Umbilical cord (tissue), 2 donors: ENCODE data around the gene SLC38A10. TPM values are rescaled to one million over a fixed set of nuclear protein-coding genes. Genes with fewer than 3 reads are reported as not detected.
"Not testable (repeated sequence)": the region's sequence is repeated elsewhere in the genome, so short reads cannot be mapped to it uniquely, and the experiment has no call there.

Experiments used
- DNase-seq: peaks from one replicate; pipeline ENCODE4 v3.0.0-alpha.2; 2015; ENCODE audit warnings: low spot score
- total RNA-seq: library from RNA; depleted of rRNA; stranded (reverse); fragments of >200 nt; gene quantifications from one replicate; pipeline ENCODE4 v1.2.3, GENCODE V29; 2014; ENCODE audit warnings: low replicate concordance; ENCODE audit not compliant: insufficient read depth

The SLC38A10 gene
- total RNA-seq, 1 donor from 2014 or later, result 48.6 TPM

DNA sequence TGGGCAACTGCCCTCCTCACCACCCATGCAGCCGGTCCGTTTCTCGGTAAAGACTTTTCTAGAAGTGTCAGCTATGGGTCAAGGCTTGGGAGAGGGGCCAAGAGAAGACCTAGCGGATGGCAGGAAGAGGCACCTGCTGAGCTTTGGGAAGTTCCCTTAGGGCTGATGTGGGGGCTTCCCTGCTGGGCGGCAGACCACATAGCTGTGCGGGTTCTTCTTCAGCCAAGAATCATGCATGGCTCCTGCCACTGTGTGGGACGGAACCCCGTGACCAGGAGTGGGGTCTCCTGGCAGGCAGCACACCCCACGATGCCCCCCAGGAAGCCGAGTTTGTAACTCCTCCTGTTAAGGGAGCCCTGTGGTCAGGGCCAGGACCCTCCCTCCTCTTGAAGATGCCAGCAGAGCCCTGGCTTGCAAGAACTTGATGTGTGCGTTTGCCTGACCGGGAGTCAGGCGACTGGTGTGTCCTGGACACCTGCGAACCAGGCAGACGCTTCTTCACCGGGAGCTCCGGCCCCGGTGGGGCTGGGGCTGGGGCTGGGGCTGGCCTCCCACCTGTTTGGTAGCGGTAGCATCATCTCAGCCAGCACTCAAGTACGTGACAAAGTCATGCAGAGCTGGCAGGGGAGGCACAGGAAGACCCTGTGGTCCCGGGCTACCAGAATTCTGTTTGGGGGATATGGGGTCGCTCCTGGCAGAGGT is 17.7 kb upstream of the SLC38A10 start:
- DNase-seq, result no peak

DNA sequence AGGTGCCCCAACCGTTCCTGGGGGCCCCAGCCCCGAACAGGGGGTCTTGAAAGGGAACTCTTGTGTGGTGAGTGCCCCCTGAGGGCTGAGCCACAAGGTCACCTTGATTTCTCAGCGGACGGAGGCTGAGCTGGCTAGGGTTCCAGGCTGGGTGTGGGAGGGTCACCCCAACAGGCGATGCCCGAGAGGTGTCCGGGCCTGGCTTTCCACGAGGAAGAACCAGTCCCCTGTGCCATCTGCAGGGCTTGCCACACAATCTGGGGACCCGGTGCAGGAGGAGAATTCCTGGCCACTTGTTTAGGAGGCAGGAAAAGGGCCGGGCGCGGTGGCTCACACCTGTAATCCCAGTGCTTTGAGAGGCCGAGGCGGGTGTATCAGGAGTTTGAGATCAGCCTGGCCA is 16.8 kb upstream of the SLC38A10 start:
- DNase-seq, result no peak

DNA sequence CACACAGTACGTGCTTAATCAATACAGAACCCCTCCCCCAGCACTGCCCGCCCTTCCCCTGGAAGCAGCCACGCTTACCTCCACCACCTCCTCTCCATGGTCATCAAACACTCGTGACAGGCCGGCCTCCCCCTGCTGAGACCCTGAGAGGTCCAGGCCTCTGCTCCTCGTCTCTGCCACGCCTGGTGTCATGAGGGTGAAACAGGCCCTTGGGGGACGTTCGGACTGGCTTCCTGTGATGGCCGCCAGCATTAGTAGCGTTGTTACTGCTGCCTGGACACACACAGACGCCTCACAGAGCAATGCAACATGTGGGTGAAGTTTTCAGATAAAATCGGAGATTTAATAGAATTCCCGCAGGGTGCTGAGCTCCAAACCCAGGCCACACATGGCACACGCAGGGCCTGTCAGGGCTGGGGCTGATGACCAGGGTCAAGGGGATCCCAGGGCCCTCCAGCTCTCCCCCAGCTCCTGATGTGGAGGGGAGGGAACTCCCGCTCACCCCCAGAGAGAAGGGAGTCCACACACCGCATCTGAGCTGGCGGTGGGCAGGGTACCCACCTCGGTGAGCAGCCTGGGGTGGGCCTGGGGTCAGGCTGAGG is 15.9 kb upstream of the SLC38A10 start:
- DNase-seq, result no peak

DNA sequence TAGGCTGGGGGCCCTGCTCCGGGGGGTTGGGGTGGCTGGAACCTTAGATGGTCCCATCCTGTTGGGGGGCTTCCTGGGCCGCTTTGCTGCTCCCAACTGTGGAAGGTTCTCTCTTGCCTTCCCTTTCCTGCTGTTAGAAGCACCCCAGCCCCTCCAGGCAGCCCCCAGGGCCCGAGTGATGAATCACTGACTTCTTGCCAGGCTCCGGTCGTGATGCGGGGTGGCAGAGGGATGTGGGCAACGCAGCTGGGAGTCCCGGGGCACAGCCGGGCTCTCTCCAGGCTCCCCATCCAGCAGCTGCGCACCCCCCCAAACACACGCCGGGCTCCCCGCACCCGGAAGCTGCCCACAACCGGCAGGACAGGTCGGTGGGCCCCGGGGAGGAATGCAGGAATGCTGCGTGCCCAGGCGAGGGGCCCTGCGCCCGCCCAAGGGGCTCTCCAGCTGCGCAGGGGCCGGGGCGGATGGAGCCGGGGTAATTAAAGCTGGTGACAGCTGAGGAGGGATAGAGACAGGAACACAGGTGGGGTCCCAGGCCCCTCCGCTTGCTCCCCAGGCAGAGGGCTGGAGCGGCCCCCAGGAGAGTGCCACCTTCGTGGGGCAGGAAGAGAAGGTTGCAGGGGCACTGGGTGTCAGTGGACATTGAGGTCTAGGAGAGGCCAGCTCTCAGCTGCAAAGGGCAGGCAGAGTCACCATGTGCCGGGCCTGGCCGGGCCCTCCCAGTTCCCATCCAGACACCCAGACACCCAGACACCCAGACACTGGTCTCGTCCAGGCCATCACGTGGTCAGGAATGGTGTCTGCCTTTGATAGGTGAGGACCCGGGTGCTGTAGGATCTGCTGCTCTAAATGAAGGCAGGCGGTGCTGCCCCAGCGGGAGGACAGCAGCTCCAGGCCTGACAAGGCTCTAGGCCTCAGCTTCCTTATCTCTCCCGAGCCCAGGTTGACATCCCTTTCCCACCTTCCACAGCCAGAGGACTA is 15.0 kb upstream of the SLC38A10 start:
- no peak for DNase-seq

DNA sequence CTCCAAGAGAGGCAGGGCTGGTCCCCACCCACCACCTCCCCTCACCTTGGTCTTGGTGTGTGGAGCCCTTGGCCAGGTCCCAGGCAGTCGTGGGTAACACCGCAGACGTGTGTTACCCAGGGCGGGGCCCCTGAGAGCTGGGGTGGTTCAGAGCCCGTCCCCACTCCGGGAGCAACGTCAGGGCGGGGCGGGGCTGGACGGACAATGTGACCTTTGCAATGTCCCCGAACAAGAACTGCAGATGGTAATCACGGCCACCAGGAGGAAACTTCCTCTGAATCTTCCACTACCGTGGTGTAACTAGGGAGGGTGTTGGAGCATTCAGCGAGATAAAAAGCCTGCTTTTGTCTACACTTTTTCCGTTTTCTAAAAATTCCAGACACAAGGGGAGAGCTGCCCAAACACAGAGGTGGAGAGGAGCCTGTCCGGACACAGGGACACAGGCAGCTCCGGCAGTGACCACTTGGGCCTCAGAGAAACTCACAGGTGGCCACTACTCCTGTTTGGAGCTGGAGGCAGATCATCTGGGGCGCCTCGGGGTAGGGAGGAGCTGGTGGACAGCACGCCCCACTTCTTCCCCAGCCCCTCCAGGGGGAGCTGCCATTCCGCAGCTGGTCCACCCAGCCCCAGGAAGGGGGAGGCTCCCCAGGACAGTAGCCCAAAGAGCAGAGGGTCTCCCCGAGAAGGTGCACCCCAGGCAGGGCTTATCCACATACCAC is 14.2 kb upstream of the SLC38A10 start:
- DNase-seq, result peak; percentile 75

DNA sequence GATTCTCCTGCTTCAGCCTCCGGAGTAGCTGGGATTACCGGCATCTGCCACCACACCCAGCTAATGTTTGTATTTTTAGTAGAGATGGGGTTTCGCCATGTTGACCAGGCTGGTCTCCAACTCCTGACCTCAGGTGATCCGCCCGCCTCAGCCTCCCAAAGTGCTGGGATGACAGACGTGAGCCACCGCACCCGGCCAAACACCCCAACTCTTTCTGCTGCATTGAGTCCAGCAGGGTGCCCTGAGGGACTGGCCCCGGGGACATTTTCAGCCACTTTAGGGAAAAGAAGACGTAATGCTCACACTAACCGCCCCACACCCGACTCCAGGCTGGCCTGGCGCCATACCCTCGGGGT is 13.7 kb upstream of the SLC38A10 start:
- DNase-seq, result not testable (repeated sequence)

DNA sequence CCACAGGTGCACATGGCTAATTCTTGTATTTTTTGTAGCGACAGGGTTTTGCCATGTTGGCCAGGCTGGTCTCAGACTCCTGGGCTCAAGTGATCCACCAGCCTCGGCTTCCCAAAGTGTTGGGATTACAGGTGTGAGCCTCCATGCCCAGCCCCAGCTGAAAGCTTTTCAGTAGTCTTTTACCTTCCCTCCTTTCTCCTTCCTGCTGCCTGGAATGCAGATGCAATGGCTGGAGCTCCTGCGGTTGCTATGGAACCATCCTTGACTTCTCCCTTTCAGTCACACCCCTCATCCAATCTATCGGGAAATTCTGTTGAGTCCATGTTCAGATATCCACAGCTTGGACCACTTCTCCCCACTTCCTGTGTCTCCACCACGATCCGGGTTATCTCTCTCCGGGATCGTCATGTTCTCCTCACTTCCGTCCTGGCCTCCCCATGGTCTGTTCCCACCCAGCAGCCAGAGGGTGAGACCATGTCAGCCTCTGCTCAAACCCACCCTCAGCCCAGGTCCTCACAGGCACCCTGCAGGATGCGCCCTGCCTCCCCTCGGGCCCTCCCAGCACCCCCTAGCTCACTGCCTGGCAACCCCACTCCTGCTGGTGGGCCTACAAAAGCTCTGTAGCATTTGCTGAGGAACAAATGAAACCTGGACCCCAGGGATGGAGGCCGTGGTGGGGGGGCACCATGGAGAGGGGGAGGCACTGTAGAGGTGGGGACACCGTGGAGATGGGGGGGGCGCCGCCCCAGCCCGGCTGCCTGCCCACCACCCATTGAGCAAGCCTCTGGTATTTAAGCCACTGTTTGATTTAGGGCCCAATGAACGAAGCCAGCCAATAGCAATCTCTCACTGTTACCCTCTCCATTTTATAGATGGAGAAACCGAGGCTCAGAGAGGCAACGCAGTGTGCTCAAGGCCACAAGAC is 12.8 kb upstream of the SLC38A10 start:
- DNase-seq, result no peak

DNA sequence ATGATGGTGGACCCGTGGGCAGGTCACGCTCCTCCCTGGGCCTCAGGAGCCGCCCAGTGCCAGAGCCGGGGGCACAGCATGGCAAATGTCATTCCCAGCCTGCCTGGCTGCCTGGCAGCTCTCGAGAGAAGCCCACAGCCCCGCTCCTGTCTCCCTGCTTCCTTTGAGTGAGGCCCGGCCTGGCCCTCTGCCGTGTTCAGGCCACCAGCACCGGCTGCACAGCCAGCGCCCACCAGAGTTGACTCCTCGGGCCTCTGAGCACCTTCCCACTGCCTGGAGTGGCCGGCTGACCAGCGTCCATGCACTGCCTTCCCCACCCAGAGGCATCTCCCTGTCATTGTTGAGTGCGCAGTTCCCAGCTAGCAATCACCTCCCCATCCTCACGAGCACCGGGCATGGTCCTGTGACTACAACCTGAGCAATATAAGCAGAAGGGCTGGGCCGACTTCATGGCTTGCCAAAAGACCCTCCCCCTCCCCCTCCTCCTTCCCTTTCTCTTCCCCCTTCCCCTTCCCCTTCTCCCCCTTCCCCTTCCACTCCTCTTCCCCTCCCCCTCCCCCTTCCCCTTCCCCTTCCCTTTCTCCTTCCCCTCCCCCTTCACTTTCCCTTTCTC is 11.9 kb upstream of the SLC38A10 start:
- DNase-seq, result no peak

DNA sequence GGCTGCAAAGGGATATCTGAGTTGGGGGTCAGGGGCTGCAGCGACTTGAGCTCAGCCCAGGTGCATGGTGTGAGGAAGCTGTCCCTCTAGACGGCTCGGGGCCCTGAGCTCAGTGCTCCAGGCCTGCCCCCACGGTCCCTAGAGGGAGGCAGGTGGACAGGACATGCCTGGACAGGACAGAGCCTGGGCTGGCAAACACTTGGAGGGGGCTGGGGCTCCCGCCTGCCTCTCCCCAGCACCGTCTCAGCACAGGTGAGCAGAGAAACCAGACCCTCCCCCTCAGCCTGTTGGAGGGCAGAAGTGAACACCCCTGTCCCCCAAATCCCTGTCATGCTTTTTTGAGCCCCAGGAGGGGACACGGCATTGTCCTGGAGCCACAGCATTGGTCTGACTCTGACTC is 11.4 kb upstream of the SLC38A10 start:
- DNase-seq, result no peak

DNA sequence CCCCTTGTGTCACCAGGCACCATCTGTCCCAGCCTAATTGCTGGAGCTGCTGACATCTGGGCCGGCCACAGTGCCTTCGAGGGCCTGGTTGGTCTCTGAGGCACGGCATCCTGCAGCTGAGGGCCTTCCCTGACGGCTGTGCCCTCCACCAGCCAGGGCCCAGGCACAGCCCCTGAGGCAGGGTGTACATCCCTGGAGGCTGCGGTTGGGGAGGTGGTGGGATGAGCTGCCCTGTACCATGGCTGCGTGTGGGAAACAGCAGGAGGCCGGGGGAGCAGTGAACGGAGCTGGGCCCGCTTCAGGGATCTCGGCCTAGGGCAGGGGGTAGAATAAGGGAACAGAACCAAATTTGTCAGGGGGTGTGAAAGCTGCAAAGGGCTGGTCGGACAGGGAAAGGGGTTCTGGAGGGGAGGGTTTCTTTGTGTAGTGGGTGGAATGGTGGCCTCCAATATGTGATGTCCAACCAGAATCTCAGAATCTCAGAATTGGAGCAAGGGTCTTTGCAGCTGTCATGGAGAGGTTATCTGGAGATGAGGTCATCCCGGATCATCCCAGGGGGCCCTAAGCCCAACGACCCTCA is 10.0 kb upstream of the SLC38A10 start:
- no peak for DNase-seq

DNA sequence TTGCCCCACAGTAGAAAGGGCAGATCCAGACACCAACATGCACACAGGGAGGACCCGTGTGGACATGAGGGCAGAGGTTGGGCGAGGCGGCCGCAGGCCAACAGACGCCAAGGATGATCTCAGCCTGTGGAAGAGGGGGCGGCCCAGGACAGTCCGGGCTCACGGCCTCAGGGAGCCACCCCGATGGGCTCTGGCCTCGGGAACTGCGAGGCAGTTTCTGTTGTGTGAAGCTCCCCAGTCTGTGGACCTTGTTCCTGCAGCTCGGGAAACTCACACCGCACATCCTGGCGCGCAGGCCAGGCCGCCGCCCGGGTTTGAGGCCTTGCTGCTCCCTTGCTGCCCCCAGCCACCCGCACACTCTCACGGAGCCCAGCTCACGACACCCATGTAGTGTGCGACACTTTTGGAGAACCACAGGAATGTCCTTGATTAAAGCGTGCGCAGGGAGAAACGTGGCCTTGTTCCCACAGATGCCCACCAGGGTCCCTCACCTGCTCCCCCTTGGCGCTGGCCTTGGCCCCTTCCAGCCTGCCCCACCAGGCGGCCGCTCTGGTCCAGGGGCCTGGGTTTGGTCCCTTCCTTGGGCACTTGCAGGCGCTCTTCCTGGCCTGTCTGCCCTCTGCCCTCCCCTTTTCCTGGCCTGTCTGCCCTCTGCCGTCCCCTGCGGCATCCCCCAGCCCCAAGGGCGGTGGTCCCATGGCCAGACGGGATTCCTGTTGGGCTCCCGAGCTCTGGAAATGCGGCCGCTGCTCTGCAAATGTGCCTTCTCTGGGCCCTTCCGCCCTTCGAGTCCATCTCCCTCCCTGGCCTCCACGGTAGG is 9.3 kb upstream of the SLC38A10 start:
- no peak for DNase-seq

DNA sequence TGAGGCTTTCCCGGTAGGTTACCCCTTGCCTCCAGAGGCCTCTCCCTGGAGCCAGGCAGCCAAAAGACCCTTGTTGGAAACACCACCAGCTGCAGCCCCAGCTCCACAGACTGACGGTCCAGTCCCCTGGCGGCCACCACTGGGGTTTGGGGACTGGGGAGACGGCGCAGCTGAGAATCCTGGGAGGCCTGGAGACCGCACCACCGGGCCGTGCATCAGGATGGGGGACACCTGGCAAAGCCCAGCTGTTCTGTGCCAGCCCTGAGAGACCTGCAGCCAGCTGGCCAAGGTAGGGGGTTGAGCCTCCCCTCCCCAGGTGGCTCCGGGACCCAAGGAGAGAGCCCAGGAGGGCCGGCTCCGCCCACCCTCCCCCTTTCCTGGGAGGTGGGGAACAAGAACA is 8.3 kb upstream of the SLC38A10 start:
- DNase-seq, result no peak

DNA sequence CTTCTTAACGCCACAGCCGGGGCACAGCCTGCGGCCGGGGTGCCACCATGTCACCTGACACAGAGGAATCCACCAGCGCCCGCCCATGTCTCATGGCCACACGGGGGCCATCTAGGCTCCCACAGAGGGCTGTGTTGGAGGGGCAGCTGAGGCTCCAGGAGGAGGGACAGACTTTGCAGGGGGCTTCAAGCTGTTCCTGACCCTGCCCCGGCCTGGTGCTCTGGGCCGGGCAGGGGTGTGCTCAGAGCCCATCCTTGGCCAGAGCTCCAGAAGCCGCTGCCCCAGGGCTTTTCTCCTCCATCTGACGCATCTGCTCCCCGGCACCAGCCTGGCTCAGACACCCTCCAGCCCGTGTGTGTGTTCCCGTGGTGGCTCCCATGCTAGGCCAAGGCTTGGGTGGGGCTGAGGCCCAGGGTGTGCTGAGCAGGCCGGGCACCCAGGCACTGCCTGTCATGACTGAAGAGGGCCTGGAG is 7.8 kb upstream of the SLC38A10 start:
- no peak for DNase-seq

DNA sequence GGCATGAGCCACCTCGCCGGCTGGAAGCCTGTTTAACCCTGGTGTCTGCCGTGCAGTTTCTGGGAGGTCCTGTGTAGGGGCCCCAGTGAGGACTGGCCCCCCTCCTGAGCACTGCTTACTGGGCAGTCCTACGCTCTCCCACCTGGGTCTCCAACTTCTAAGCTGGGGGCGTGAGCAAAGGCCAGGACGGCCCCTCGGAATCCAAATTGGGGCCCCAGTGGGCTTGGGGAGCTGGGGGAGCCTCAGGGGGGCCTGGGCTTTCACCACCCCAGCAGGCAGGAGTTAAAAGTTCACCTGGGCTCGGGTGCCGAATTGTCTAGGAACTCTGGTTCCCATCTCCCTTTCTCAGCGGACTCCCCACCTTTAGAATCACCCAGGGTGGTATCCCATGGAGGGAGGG is 7.2 kb upstream of the SLC38A10 start:
- DNase-seq, result no peak

DNA sequence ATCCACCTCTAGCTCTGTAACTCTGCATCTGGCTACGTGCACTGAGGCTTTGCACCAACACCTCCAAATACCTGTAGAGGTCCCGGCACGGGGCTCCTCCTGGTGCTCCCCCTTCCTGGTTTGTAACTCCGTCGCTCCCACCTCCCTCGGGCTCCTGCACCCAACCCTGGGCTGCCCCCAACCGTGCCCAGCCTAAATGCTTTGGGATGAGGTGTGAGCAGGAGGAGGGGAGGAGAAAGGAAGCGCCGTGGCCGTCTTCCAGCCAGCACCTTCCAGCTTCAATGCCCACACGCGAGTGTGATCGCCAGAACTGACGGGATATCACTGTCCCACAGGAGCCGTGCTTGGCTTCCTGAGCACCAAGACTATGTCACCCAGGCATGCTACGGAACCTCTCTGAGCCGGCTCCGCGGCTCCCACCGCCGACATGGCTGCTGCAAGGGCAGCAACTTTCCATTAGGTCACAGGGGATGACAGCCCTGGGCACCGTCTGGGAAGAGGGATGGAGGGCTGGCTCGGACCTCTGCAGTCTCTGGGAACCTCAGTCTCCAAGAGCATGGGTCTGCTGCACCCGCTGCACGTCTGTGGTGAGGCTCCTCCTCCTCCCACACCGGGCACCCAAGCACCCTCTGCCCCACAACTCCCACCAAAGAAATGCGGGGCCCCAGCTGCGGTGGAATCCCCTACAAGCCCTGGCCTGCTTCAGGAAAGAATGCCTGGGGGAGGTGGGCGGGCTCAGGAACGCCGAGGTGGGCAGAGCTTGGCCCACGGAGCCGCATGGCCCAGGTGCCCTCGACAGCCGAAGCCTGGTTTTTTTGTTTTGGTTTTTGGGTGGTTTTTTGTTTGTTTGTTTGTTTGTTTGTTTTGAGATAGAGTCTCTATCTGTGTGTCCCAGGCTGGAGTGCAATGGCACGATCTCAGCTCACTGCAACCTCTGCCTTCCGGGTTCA is 6.4 kb upstream of the SLC38A10 start:
- DNase-seq, result peak; percentile 43

DNA sequence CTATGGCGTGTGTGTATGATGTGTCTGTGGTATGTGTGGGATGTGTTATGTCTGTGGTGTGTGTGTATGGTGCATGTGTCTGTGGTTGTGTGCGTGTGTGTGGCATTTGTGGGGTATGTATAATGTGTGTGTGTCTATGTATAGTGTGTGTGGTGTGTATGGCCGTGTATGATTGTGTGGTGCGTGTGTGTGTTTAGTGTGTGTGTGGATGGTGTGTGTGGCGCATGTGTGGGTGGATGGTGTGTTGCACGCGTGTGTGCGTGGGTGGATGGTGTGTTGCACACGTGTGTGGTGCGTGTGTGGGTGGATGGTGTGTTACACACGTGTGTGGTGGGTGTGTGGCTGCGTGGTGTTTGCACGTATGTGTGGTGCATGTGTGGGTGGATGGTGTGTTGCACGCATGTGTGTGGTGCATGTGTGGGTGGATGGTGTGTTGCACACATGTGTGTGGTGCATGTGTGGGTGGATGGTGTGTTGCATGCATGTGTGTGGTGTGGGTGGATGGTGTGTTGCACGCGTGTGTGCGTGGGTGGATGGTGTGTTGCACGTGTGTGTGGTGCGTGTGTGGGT is 5.6 kb upstream of the SLC38A10 start:
- DNase-seq, result no peak

DNA sequence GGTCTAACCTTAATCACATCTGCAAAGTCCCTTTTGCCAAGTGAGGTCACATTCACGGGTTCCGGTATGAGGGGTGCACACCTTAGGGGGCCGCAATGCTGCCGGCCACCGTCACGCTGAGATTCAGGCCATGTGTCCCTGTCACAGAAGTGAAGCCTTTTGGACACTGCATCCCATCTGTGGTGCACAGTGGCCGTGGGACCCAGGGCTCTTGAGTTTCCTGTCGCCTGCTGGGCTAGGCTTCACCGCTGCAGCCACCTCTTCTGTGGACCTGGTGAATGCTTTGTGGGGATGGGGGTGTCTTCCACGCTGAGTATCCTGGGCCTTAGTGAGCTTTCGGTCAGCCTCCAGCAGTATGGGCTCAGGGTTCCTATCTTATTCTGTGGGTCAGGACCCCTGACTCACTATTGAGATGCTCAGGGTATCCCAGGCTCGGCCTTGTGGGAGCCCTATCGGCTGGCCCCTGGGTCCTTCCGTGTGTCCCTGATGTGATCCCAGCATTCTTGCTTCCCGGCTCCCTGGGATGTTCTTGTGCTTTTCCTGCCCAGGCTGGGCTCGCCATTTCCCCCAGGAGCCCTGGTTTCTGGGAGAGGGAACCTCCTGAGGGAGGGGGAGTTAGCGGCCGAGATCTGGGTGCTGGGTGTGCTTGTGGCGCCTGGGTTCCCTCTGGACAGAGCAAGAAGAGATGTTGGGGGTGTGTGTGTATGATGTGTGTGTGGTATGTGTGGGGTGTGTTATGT is 4.9 kb upstream of the SLC38A10 start:
- DNase-seq, result no peak
